Central memory CD4-positive, alpha-beta T cell (primary cell): ENCODE data around the gene PDC.

Experiments used
- DNase-seq: peaks from one replicate; pipeline ENCODE4 v3.0.0; 2022
- total RNA-seq, 3 experiments: gene quantifications; one replicate each; lab custom pipeline; 2026; lab: John Stamatoyannopoulos, UW

PDC gene
- total RNA-seq, result 0 reads per million in 3 experiments

DNA sequence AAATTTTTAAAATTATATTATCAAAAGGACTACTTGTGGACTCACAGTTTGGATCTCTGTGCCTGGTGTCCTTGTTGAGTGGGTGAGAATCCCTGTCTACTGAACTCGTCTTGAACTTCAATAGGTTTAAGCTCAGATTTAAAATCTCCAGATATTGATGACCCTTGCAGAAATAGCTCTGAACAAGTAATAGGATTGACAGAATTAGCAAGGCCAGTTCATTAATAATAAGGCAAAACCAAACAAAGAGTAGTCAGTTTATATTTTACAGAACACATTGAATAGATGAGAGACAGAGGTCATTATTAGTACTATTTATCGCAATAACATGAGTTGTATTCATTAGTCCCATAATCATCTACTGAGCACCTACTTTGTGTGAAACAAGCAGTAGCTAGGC is at the start of gene PDC:
Gene PDC (minus strand): TSS at position 101 of the 400 bp plus-strand sequence. CDS start 11,655 bp downstream, outside the sequence.
- no peak for DNase-seq

- DNase-seq, result no peak
These were observed 42.3 kb upstream of the PDC start for GRCh38 chr1:186503190-186503589.

- DNase-seq, result no peak
These were observed 41.2 kb upstream of the PDC start for GRCh38 chr1:186502087-186502486.

DNA sequence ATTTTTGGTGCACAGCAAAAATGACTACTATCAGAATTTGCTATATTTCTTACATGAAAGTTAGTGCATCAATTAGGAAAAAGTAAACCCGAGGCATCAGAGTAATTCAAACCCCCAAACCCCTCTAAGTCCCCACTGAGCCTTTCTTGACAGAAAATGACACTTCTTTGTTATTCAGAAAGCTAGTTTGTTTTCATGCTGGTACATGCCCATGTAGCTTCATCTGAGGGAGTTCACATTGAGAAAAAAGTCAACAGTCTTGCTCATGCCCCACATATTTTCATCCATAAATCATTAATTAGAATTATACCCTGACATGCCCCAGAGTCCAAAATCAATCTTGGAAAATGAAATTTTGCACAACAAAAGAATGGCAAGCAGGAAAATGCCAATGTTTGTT is 39.9 kb upstream of the PDC start:
- no peak for DNase-seq

GRCh38 chr1:186499571-186499970 is 38.7 kb upstream of the PDC start:
- no peak for DNase-seq

- no peak for DNase-seq
These were observed 37.9 kb upstream of the PDC start for GRCh38 chr1:186498695-186499389.

DNA sequence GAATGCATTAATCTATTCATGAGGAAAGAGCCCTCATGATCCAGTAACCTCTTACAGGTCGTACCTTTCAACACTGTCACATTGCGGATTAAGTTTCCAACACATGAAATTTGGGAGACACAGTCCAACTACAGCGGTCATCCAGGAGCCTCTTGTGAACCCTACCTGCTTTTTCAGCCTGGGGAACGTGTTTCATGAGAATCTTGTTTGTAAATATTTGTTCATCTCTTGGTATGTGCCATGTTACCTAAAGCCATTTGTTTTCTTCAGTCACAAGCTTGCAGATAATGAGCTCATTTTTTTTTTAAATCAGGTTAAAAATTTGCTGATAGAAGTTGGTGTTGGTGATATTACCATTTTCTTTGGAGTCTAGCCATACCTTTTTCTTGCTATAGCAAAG is 37.2 kb upstream of the PDC start:
- DNase-seq, result no peak

GRCh38 chr1:186497651-186498050 is 36.7 kb upstream of the PDC start:
- DNase-seq, result no peak

DNA sequence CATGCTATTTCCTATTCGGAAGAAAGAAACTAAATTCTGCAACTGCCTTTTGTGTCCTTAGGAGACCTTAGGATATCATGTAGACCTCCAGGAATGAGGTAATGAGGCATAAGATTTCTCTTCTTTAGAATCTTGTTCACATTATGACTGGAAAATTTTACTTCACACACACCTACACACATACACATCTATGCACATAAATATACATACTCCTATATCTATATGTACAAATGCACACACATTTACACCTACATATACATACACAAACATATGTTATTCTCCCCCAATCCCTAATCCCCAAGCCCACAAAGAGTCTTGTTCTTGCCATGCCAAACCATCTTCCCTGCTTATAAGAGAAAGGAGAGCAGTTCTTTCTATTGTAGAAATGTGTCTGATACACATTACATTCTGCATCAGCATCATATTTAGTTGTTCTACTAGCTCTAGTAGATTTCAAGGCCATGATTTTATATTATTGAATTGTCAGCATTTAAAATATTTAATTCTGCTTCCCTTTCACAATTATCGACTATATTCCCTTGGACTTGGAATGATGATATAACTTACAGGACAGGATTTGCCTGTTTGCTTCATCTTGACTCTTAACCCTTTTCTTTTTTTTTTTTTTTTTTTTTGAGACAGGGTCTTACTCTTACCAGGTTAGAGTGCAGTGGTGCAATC is 35.4 kb upstream of the PDC start:
- no peak for DNase-seq

GRCh38 chr1:186494832-186495271 is 33.9 kb upstream of the PDC start:
- DNase-seq, result no peak

DNA sequence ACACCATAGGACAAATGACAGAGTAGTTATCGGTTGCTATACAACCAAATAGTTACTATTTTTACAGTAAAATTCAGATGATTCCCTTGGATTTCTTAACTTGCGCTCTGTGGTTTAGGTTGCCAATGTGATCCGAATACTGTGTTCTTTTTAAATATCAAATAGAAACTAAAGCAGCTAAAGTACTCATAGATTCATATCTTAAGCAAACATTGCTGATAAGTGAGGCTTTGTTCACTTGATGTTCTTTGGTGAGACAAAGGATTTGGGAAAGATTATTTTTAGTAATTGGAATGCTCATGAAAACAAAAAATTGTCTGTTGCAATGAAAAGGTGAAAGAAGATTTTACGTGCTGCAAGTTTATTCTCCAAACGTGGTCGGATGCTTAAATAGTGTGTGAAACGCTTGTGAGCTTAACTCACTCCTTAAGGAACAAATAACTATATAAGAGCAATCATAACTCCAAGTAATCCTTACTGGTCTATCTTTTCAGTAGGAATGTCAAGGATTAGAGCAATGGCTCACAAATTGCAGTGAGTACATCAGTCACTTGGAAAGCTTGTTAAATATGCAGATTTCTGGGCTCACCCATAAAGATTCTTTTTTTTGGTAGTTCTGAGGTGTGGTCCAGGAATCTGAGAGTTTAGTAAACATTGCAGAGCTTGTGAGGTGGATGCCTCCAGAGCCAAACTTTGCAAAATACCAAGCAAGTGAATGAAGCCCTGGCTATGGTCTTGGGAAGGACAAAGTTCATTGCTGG is 31.8 kb upstream of the PDC start:
- DNase-seq, result no peak

DNA sequence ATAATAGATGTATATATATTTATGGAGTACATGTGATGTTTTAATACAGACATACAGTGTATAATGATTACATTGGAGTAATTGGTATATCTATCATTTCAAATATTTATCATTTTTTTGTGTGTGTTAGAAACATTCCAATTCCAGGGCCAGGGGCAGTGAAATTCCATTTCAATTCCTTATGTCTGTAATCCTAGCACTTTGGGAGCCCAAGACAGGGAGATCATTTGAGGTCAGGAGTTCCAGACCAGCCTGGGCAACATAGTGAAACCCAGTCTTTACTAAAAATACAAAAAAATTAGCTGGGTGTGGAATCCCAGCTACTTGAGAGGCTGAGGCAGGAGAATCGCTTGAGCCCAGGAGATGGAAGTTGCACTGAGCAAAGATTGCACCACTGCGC is 30.4 kb upstream of the PDC start:
- no peak for DNase-seq

DNA sequence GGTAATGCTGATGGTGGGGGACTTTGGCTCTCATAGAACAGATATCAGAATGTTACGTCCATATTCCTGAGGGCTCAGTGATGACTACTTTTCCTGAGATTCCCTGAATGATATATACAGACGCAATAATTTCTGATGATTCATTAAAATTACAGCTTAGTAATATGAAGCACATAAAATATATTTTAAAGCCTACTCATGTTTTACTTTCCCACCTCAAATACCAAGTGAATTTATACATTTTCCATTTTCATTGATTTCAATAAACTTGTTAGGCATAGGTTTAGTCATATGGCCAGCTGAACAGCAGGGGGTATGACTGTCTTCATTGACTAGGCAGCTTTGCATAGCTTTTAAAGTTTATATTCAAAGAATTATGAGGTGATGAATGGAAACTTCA is 26.2 kb upstream of the PDC start:
- DNase-seq, result no peak

DNA sequence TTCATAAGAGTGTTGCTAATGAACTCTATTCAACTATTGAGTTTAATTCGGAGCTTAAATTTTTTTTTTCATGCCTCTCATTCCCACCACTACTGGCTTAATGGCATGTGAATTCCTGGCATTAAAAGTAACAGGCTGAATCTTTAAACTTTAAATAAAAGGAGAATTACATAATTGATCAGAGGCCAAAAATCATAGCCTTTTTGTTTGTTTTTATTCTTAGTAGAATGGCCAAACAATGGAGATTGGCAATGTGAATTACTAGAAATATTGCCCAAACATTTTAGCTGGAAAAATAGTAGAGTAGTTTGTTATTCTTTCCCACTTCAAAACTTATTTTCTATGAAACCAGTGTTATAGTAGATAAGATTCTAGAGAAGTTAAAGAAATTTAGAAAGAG is 25.1 kb upstream of the PDC start:
- DNase-seq, result no peak

- no peak for DNase-seq
These were observed 22.6 kb upstream of the PDC start for GRCh38 chr1:186483561-186483960.

DNA sequence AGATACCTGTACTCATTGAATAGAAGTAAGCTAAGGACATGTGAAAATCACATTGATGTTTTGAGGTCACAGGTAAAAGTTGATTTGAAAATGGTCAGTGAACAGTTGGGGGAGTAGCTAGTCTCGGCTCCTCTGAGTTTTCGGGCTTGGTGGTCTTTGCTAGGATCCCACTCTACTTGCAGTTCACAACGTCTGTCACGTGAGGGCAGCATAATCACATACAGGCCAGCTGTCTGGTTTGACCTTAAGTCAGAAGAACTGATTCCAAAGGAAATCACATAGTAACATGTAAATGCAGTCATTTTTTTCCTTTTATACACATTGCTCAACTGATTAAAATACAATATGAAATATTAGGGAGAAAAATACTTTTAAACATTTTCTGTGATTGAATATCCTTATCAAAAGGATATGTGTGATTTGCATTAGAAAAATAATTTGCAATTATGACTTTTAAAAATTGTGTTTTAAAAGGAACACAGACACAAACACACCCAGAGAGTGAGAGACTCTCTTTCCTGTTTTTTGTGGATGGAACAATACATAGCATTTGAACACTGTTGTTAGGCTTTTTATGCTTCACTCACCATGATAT is 21.8 kb upstream of the PDC start:
- DNase-seq, result no peak

GRCh38 chr1:186481303-186481888 is 20.5 kb upstream of the PDC start:
- no peak for DNase-seq

- no peak for DNase-seq
These were observed 18.2 kb upstream of the PDC start for GRCh38 chr1:186479162-186479561.

- DNase-seq, result no peak
These were observed 15.5 kb upstream of the PDC start for GRCh38 chr1:186476264-186477040.

- no peak for DNase-seq
These were observed 13.3 kb upstream of the PDC start for GRCh38 chr1:186474208-186474607.

- DNase-seq, result no peak
These were observed 12.1 kb upstream of the PDC start for GRCh38 chr1:186473047-186473446.

GRCh38 chr1:186465946-186466345 is 5.0 kb upstream of the PDC start:
- no peak for DNase-seq
